Dermis blood vessel endothelial cell (primary cell): Measurements from ENCODE around the gene RIC1. TPM values are rescaled to one million over a fixed set of nuclear protein-coding genes. Genes with fewer than 3 reads are reported as not detected.
"Not testable (repeated sequence)": the region's sequence is repeated elsewhere in the genome, so short reads cannot be mapped to it uniquely, and the experiment has no call there.

ENCODE experiments used
- DNase-seq: peaks from one replicate; pipeline ENCODE4 v3.0.0; 2010
- total RNA-seq: library from RNA; depleted of rRNA; stranded (reverse); fragments of >200 nt; gene quantifications from 2 replicates; pipeline ENCODE4 v1.2.3, GENCODE V29; 2014

RIC1 gene
- total RNA-seq, 1 donor from 2014 or later, result 34.2 TPM

DNA sequence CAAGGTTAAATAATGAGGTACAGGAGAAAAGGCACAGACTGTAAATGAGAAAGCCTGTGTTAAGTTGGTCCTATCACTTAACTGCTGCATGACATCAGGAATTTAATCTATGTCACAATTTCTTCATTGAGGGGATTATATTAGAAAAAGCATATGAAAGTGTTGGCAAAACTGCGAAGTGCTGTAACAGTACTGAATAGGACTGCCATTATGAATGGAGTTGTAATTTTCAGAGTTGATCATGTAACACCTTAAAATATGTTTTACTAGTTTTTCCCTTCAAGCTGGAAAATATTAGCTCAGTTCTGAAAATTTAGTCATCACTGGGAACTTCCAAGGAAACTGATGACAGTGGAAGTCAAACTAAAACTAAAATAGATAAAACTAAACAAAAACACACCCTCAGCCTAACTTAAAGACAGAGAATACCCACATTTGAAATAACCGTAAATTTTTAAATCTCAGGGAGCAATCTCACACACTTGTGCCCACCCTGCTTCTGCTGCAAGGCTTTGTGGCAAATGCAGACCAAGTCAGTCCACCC is 158.9 kb downstream of the RIC1 start:
- no peak for DNase-seq

DNA sequence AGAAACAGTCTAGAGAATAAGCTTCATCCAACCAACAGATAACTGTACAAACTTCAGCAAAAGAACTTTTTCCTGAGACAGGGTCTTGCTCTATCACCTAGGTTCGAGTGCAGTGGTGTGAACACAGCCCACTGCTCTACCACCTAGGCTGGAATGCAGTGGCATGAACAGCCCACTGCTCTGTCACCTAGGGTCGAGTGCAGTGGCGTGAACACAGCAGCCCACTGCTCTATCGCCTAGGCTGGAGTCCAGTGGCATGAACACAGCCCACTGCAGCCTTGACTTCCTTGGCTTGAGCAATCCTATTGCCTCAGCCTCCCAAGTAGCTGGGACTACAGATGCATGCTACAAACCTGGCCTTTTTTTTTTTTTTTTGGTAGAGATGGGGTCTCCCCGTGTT is 160.6 kb downstream of the RIC1 start:
- DNase-seq, result no peak

DNA sequence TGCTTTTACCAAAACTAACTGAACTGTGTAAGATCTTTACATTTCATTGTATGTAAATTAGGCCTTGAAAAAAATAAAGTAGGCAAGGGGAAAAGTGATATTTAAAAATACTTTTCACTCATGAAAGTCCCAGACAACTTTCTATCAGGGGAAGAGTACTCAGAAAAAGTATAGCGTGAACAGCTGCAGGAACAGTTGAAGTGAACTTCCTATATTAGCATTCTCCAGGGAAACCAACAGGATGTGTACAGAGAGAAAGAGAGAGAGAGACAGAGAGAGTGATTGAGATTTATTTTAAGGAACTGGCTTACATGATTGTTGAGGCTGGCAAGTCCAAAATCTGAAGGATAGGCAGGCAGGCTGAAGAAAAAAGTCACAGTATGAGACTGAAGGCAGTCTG is 162.0 kb downstream of the RIC1 start:
- peak; percentile 19 for DNase-seq

DNA sequence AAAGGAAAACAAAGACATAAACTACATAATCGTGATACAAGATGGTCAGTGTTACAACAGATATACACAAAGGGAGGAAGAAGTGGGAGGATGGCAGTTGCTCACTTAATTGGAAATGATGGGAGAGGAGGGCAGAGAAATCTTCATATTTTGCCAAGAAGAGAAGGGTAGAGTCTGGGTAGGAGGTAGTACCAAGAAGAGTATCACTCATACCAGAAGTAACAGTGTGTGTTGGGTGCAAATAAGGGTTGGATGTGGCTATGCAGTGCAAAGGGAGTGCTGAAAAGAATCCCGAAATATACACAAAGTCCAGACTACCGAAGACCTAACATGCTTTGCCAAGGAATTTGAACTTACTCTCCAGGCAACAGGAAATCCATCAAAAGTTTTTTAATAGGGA is 163.0 kb downstream of the RIC1 start:
- DNase-seq, result no peak

DNA sequence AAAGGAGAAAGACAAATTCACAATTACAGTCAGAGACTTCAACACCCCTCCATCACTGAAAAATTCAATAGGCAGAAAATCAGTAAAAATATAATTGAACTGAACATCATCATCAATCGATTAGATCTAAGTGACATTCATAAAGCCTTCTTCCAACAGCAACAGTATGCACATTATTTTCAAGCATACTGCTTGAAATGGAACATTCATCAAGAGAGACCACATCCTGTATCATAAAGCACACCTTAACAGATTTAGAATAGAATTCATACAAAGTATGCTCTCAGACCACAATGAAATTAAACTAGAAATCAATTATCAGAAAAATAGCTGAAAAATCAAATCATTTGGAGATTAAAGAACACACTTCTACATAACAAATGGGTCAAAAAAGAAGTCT is 164.9 kb downstream of the RIC1 start:
- no peak for DNase-seq

DNA sequence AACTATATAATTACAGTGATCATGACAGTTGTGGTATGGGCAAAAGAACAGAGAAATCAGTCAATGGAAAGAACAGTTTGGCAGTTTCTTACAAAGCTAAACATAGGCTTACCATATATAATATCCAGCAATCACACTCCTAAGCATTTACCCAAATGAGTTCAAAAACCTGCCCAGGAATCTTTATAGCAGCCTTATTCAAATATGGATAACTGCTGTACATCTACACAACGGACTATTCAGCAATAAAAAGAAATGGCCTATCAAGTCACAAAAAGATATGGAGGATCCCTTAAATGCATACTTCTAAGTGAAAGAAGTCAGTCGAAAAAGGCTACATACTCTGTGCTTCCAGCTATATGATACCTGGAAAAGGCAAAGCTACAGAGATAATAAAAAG is 167.4 kb downstream of the RIC1 start:
- no peak for DNase-seq

DNA sequence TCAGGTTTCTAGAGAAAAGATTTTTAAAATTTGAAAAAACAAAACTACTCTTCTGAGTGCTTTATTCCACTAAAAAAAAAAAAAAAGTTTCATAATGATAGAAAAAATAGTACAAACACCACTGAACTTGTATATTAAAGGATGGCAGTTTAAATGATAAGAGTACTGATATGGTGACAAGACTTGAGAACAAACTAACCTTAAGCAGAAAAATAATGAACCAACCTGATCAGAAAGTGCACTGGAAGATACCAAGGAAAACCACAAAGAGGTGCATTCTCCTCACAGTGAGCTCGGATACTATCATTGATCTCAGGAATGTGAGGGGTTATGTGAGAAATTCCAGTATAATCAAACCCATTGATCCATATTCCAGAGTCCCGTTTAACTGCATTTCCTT is 169.7 kb downstream of the RIC1 start:
- no peak for DNase-seq

DNA sequence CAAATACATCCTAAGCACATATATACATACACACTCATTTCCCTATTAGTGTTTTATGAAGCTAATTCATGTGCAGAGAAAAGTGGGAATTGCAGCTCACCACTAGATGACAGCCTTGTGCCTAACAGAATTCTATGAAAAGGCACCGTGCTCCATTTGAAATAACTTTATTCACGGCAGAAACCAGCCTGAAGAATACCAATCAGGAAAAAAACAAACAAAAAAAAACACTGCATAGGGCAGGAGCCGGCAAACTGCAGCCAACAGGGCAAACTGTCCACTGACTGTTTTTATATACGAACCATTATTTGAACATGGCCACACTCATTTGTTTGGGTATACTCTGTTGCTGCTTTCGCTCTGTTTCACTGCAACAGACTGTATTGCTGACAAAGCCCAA is 170.4 kb downstream of the RIC1 start:
- DNase-seq, result peak; percentile 80

DNA sequence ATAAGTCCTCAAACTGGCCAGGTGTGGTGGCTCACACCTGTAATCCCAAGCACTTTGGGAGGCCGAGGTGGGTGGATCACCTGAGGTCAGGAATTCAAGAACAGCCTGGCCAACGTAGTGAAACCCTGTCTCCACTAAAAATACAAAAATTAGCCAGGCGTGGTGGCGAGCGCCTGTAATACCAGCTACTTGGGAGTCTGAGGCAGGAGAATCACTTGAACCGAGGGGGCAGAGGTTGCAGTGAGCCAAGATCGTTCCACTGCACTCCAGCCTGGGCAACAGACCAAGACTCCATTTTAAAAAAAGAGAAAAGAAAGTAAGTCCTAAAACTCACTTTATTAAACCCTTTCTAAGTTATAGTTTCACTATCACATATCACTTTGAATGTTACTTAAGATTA is 171.5 kb downstream of the RIC1 start:
- DNase-seq, result not testable (repeated sequence)

DNA sequence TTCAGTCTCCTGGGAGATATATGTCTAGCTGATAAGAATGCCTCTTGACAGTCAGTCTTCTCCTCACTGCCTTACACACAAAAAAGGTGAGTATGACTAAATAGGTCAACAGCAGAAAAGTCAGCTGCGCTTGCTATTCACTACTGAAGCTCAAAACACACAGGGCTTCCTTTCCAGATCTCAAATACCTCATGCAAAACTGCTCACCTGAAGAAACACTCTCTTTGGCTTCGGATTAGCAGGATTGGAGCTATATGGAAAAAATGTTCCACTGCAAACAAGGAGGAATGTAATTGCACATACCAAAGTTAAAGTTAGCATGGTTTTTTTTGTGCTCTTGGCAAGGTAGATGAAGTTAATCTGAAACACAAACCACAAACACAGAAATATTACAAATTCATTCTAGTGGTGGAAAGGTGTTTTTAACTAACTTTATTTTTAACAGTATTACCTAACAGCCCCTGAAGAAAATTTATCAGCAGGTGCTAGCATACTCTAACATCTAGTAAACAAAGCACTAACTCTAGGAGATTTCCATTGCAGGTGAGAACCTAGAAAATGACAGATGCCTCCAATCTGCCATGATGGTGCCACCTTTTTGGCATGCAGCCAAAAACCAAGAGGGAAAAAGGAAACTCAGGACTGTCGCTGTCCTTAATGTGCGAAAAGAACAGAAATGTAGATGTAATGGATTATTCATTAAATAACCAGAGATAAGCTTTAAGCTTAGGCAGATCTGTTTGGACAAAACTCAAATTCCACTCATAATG is 172.2 kb downstream of the RIC1 start:
- peak; percentile 55 for DNase-seq

DNA sequence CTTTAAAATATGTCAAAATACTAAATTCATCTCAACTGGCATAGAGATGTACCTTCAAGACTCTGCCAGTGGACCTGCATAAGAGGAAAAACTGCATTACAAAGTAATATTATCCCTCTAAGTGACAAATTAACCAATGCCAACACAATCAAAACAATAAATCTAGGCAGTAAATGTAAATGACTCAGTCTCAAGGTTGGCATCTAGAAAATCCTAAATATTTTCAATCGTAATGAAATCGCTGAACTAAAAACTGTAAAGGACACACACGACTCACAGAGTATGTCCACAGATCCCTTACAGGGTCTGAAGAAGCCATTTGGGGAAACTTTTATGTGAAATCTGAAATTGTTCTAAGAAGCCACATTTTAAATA is 172.8 kb downstream of the RIC1 start:
- no peak for DNase-seq

DNA sequence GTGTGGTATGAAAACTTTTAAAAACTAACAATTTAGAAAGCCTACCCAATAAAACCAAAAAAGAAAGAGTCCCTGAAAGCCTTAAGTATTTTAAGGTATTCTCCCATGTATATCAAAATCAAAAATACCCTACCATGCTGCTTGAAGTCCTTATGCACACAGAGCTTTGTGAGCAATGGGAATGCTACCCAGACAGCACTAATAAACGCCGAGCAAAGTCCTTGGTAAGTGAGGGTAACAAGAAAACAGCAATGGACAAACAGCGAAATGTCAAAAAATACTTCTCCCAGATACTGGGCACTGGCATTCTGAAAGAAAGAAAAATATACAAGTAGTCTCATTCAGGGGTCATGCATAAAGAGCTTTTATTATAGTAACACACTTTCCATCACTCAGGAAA is 176.6 kb downstream of the RIC1 start:
- no peak for DNase-seq

DNA sequence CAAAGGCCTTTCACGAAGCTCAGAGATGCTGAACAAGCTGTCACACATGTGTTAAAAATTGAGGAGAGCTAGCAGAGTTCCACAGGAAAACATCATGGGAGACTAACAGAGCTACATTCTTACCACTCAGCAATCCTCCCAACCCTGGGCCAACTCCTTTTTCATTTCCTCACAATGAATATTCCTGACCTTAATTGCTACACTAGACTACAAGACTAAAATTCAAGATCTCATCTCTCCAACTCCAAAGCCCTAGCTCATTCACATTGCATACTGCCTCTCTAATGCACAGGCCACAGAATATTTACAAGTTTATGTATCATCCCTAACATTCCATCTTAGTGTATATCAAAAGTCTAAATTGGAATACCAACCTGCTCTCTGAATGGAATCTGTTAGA is 182.8 kb downstream of the RIC1 start:
- DNase-seq, result no peak

DNA sequence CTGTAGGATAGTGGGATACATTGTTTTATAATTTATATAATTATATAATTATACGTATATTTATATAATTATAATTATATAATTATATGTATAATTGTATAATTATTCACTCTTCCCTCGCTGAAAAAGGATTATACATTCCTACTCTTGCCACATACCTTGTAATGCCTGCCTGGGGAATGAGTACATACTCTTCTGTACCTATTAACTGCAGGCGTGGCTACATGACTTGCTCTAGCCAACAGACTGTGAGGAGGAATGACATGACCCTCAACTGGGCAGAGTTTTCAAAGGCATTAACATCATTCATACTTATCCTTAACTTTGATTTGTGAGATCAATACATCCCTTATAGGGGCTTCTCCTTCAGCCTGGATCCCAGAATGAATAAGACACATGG is 184.9 kb downstream of the RIC1 start:
- DNase-seq, result no peak

DNA sequence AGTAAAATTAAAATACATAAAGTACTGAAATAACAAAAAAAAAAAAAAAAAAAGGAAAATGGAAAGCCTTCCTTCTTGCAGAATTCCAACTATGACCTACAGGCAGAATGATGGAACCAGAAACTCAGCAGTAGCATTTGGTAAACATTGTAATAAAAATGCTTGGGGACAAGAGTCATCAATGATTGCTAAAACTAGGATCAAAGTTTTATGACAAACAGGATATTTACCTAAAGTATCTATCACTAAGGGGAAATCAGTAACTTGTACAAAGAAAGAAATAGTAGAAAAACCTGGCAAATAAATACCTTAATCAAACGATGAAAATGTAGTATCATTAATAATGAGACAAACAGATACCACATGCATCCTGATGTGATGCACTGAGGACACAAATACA is 186.6 kb downstream of the RIC1 start:
- DNase-seq, result no peak

DNA sequence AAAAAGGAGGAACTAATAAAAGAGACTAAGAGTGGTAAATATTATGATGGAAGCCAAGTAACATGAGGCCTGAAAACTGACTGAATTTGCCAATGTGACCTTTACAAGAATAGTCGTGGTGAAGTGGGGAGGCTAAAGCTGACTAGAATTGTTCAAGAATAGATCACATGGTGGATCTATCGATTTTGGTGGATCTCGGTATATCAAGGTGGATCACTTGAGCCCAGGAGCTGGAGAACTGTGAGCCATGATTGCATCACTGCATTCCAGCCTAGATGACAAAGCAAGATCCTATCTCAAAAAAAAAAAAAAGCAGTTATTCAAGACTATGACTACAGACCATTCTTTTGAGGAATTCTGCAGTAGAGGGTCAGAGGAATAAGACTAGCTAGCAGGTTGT is 189.0 kb downstream of the RIC1 start:
- DNase-seq, result peak; percentile 40

DNA sequence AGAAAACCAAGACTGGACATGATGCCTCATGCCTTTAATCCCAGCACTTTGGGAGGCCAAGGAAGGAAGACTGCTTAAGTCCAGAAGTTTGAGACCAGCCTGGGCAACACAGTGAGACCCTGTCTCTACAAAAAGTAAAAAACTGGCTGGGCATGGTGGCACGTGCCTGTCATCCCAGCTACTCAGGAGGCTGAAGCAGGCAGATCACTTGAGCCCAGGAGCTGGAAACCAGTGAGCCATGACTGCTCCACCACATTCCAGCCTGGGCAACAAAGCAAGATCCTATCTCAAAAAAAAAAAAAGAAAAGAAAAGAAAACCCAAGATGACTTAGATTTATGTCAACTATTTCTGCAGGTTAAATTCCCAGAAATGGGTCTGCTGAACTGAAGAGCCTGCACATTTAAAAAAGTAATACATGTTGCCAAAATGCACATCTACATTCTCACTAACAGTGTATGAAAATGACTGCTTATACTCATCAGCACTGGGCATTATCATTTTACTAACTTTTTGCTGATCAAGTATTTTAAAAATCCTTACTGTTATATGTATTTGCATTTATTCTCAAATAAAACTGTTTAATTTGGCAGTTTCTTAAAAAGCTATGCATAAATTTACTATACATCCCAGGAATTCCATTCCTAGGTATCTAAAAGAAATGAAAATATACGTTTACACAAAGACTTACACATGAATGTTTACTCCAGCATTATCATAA is 189.7 kb downstream of the RIC1 start:
- no peak for DNase-seq

DNA sequence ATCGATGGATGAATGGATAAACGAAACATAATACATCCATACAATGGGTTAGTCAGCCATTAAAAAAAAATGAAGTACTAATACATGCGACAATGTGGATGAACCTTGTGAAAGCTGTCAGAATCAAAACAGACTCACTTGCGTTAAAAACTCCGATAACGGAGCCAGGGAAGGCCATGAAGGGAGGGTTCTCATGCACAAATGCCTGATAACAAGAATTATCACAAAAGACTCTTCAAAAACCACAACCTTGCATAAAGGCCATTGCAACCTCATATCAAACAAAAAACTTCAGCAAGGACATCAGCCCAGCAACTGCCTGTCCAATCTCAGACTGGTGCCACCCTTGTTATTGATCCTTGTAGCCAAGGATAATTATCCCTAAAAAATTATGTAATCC is 190.3 kb downstream of the RIC1 start:
- no peak for DNase-seq

DNA sequence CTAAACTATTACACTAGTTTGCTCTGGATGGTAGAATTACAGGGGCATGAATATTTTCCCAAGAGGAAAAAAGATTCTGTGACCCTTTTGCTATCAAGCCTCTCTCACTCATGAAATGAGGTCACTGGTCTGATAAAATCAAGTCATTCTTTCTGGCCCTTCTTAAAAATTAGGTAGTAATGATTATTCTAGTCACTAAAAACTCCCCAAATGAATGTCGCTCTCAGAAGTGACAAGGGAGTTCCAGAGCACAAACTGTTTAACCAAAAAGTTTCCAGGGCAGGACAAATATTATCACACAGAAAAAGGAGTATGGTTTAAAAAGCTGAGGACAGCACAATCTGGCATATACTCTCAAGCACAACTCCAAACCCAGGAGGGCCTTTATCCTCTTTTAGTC is 191.5 kb downstream of the RIC1 start:
- DNase-seq, result no peak

DNA sequence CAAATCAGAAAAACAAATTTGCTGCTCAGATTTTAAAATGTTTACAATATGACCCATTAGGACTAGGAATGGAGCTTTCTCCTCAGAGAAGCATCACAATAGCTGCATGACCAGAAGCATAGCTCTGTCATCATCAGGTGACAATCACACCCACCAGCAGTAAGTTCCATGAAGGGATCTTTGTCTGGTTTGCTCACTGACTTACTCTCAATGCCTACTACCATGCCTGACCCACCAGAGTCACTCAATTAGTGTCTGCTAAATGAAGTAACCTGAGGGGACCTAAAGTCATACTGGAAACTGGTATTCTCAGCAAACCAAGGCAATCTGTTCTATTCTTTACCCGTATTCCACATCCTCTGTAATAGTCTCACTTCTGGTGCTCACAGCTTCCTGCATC is 196.3 kb downstream of the RIC1 start:
- DNase-seq, result no peak
